ENCODE results near the gene EVA1B.

GRCh38 chr1:36321119-36321951, 2.1 kb downstream of the EVA1B start:
- TF ChIP-seq CTCF (IDR thresholded peaks at IDR 0.05; ENCODE audit: insufficient read depth, low read length) (no peak), POLR2AphosphoS5 (IDR thresholded peaks at IDR 0.05; ENCODE audit: low read depth) (no peak), REST (IDR thresholded peaks at IDR 0.05; ENCODE audit: insufficient replicate concordance, low read depth) (no peak), SPI1 (IDR thresholded peaks at IDR 0.05; ENCODE audit: borderline replicate concordance, low read depth) (peak; percentile 55; the same call in 1 of the 2 replicates), GABPA (IDR thresholded peaks at IDR 0.05; ENCODE audit: low read depth) (no peak)
